SK-N-MC (cell line): ENCODE results near the gene ZNF765.
"Not testable (repeated sequence)": the region's sequence is repeated elsewhere in the genome, so short reads cannot be mapped to it uniquely, and the experiment has no call there.

Source experiments
- EZH2 ChIP-seq: fragments of 200-600 bp; sonication (generic); IDR thresholded peaks from one replicate; pipeline ENCODE4 v1.6.1; 2017; ENCODE audit warnings: antibody characterized with exemption
- POLR2AphosphoS5 ChIP-seq: IDR thresholded peaks from 2 replicates; pipeline ENCODE4 v1.6.1; 2012; ENCODE audit warnings: mild to moderate bottlenecking, low read depth, low read length, borderline replicate concordance

- TF ChIP-seq POLR2AphosphoS5, EZH2: not testable (repeated sequence)
Observed at GRCh38 chr19:53474832-53475231, 79.9 kb downstream of the ZNF765 start.
